Stimulated activated CD8-positive, alpha-beta memory T cell treated with anti-CD3 and anti-CD28 coated beads, Interleukin-15, amount 100 ng/mL, for 4 hours (primary cell): ENCODE data around the gene HSP90AB1.

Source experiments
- DNase-seq, 2 donors: peaks; one replicate each; pipeline ENCODE4 v3.0.0-alpha.2; 2020; ENCODE audit warnings: low read depth in 2 of 2

The HSP90AB1 gene

DNA sequence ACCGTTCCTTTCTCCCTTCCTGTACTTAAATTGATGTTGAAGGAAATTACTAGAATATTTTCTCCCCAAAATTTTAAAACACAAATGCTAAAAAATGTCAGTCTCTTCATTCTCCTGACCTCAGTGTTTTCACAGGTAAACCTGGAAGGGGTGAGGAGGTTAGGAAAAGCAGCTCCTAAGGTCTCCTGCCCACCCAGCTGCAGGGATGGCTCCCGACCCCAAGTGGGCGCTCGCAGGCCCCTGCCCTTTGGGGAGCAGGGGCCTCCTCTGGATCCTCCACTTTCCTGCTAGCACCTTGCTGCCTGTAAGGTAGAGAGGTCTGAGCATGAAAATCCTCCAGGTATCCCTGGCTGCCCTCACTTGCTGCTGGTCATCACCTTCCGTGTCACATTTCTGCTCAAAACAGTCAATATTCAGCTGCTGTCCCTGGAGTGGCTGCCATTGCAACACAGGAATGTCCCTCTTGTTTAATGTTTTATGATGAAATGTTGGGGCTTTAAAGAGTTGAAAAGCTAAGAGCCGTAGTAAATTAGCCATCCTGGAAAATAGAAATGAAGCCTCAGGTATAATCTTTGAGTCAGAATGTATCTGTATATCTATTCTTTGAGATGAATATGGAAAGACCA is 10.9 kb upstream of the HSP90AB1 start:
- no peak for DNase-seq

DNA sequence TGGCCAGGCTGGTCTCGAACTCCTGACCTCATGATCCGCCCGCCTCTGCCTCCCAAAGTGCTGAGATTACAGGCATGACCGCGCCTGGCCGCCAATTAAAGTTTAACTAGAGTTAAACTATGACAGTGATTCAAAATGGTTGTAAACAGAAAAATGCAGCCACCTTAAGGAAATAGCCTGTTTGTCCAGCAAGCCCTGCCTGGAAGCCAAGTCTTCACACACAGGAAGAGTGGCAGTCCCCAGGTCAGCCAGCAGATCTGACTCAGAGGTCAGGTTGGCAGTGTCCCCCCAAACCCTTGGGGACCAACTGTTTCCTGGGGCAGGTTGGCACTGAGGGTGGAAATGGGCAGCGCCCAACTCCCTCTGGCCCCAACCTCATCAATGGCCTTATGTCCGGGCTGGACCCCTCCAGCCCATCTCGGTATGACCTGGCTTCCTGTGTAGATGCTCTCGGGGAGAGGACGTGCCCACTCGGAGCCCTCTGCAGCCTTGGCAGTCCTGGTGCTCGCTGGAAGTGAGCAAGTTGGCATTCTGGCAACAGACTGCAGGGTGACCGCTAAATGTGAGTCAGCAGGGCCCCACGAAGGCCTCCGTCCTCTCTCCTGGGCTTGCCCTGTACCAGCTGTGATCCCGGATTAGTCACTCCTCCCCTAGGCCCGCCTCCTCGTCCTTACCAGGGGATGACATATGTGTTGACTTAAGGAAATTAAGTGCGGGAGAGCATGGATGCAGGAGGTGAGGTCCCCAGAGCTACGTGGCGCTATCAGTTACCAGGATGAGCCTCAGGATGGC is 9.7 kb upstream of the HSP90AB1 start:
- peak in 1 of 2 donors; percentile 51 for DNase-seq

DNA sequence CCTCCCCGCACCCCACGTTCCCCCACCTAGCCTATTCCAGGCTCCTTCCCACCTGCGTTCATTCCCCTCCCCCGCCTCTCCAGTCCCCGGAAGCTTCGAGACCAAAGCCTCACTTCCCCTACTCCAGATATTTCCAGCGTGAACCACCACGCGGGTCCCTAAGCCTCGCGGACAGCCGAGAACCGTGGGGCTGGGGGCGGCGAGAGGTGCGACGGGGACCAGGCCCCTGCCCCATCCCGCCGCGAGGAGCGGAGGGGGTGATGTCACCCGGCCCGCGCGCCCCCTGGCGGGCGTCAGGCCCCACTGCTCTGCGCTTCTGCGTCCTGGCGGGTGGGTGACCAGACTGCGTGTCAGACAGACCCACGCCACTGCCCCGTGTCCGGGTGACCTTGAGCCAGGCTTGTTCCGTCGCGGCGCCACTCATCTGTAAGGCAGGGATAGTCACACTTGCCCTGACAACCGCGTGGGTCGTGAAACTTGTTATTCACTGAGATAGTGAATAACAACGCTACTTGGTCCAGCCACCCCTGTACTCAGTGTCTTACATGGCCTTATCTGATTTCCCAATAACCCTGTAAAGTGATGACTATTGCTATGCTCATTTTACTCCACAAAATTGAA is 9.0 kb upstream of the HSP90AB1 start:
- DNase-seq, result peak; percentile 38 to 56

DNA sequence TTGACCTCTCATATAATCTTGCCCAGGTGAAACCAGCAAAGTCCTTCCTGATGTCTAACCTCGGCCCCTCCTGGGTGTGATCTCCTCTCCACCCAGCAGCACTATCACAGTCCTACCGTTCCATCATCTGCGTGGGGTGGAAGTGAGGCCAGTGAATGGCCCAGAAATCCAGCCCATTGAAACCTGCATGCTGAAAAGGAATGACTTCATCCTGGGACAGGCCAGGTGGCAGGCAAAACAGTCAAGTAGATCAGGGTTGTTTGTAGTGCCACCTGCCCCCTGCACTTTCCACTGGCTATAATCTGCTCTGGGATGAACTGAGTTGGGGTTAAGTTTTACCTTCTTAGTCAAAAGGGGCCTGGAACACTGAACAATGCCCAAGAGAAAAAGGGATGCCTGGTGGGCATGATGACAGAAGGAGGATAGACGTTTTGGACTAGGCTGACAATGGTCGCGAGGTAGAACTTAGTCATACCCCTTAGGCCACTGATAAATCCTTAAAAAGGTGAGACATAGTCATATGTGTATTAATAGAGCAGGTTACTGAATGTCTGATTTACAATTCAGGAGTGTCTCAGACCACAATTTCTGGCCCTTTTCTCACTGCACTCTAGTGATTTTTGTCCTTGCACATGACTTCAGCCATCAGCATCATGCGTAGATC is 8.1 kb upstream of the HSP90AB1 start:
- no peak for DNase-seq

DNA sequence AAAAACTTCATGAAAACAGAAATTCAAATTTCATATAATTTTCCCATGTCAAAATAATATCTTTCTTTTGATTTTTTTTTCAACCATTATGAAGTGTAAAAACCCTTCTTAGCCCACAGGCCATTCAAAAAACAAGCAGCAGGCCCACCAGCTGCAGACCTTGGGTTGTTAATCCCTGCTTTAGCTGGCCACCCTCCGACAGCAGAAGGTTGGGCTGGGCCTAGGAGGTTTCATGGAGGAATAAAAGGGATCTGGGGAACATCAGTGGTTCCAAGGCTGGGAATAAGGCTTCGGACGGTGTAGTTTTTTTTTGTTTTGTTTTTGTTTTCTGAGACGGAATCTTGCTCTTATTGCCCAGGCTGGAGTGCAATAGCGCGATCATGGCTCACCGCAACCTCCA is 3.6 kb upstream of the HSP90AB1 start:
- no peak for DNase-seq

DNA sequence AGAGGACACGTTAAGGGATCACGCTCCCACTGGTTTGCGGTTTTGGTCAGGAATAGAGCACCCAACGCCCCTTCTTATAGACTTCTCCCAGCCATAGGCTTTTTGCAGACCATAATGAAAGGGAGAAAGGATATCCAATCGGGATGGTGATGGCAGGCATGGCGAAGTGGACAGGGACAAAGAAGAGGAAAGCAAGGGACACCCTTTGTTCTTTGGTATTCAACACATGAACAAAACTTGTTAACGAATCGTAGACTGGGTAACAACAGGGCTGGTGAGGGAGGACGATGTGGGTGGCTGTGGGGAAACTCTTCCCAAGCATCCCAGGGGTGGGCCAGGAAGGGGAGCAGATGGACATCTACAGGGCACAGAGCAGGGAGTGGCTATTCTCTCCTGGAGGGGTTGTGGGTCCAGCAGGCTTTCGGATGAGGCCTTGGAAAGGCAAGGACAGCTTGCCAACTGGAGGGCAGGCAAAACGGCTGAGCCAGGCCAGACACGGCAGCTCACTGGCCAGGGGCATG is 1.4 kb upstream of the HSP90AB1 start:
- no peak for DNase-seq

DNA sequence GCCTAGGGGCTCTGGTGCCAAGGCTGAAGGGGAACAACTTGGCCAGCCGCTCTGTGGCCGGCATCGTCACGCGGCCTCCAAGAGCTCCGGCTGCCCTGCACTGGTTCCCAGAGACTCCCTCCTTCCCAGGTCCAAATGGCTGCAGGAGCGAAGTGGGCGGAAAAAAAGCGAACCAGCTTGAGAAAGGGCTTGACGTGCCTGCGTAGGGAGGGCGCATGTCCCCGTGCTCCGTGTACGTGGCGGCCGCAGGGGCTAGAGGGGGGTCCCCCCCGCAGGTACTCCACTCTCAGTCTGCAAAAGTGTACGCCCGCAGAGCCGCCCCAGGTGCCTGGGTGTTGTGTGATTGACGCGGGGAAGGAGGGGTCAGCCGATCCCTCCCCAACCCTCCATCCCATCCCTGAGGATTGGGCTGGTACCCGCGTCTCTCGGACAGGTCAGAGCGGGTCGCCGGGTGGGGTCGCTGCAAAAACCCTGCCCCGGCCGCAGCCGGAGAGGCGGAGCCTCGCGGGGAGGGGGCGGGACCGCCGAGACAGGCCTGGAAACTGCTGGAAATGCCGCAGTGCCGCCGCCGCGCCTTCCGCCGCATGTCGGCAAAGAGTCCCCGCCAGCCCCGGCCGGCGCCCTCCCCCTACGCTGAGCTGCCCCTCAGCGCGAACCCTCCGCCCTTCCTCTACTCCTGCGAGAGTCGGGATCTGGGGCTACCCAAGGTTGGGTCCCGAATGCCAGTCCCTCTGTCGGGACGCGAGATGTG is 814 bp upstream of the HSP90AB1 start:
- peak; percentile 66 to 79 for DNase-seq

- DNase-seq, result peak; percentile 87 to 89
Observed at GRCh38 chr6:44247338-44248302, 719 bp downstream of the HSP90AB1 start.

DNA sequence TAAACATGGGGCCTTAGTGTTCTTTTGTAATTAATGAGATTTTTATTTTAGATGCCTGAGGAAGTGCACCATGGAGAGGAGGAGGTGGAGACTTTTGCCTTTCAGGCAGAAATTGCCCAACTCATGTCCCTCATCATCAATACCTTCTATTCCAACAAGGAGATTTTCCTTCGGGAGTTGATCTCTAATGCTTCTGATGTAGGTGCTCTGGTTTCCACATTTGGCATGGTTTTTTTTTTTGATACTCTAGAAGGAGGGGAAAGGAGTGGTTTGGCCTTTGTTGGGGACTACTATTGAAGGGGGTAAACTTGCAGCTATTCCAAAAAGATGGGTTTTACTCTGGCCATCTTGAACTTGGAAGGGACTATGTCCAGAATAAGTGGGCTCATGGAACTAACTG is 1.7 kb downstream of the HSP90AB1 start:
- no peak for DNase-seq

DNA sequence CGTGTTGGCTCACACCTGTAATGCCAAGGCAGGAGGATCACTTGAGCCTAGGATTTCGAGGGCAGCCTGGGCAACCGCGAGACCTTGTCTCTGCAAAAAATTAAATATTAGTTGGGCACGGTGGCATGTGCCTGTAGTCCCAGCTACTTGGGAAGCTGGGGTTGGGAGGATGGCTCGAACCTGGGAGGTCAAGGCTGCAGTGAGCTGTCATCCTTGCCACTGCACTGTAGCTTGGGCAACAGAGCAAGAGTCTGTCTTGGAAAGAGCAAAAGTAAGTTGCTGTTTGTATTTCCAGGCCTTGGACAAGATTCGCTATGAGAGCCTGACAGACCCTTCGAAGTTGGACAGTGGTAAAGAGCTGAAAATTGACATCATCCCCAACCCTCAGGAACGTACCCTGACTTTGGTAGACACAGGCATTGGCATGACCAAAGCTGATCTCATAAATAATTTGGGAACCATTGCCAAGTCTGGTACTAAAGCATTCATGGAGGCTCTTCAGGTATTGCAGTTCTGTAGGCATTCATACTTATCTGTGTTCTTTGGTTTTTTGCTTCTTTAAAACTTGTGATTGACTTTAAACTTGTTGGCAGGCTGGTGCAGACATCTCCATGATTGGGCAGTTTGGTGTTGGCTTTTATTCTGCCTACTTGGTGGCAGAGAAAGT is 2.3 kb downstream of the HSP90AB1 start:
- DNase-seq, result no peak

- DNase-seq, result no peak
Observed at GRCh38 chr6:44250067-44250717, 3.3 kb downstream of the HSP90AB1 start.

- DNase-seq, result no peak
Observed at GRCh38 chr6:44250718-44251123, 3.8 kb downstream of the HSP90AB1 start.

GRCh38 chr6:44251576-44252524 is 4.9 kb downstream of the HSP90AB1 start:
- no peak for DNase-seq

GRCh38 chr6:44253307-44254101 is 6.6 kb downstream of the HSP90AB1 start:
- DNase-seq, result peak in 1 of 2 donors; percentile 19

DNA sequence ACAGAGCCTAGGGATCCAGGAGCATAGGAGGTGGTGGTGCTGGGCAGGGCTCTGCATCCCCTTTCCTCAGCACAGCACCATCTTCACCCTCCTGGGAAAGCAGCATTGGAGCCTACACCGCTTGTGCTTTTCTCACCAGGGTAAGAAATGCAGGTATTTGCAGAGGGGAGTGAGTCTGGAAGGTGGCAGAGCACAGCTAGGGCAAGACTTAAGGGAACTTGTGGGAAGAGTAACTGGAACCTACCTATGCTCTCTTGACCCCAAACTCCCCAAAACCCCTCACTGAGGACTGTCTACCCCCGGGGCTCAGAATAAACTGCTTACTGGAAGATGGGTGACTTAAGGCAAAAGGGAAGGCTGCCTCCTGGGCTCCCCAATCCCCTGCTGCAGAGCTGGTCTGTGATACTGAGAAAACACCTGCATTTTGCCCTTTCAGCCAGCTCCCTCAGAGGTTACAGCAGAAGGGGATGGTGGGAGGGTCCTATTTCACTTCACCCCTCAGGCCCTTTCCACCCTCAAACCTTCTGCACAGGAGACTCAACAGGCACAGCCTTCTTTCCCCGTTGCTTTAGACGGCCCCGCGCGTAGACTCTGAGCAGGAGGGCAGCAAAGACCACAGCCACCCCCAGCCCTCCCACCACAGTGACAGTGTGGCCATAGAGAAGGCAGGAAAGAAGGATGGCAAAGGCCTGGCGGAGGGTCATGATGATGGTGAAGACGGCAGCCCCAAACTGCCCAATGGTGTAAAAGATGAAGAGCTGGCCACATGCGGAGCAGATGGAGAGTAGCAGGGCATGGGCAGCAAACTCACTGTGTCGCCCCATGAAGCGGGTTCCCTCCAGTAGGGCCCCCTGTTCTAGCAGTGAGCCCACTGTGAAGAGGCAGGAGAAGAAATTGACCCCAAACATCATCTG is 7.5 kb downstream of the HSP90AB1 start:
- DNase-seq, result no peak
